Endothelial cell (in vitro differentiated cells): ENCODE measurements around the gene RASA3. TPM values are rescaled to one million over a fixed set of nuclear protein-coding genes. Genes with fewer than 3 reads are reported as not detected.

Experiments used
- DNase-seq: peaks from one replicate; pipeline ENCODE4 v3.0.0; 2021; ENCODE audit warnings: low spot score
- H3K27ac Mint-ChIP-seq: one replicate; pipeline ENCODE4 v1.8.0; 2021; ENCODE audit warnings: mixed read lengths, inconsistent platforms; ENCODE audit not compliant: unreplicated experiment
- H3K27me3 Mint-ChIP-seq: one replicate; pipeline ENCODE4 v1.8.0; 2021; ENCODE audit warnings: mild to moderate bottlenecking, moderate library complexity, mixed read lengths, inconsistent platforms; ENCODE audit not compliant: unreplicated experiment
- H3K36me3 Mint-ChIP-seq: one replicate; pipeline ENCODE4 v1.8.0; 2021; ENCODE audit warnings: mild to moderate bottlenecking, low read depth, mixed read lengths, inconsistent platforms; ENCODE audit not compliant: unreplicated experiment
- H3K4me1 Mint-ChIP-seq: one replicate; pipeline ENCODE4 v1.8.0; 2021; ENCODE audit warnings: mild to moderate bottlenecking, mixed read lengths, inconsistent platforms; ENCODE audit not compliant: unreplicated experiment
- H3K4me3 Mint-ChIP-seq: one replicate; pipeline ENCODE4 v1.8.0; 2021; ENCODE audit warnings: mild to moderate bottlenecking, mixed read lengths, inconsistent platforms; ENCODE audit not compliant: unreplicated experiment
- H3K9me3 Mint-ChIP-seq: one replicate; pipeline ENCODE4 v1.8.0; 2021; ENCODE audit warnings: mixed read lengths, inconsistent platforms; ENCODE audit not compliant: unreplicated experiment
- CTCF ChIP-seq: fragments of 200-600 bp; sonication (generic); IDR thresholded peaks from one replicate; pipeline ENCODE4 v1.5.0; 2021; ENCODE audit warnings: antibody characterized with exemption; ENCODE audit not compliant: unreplicated experiment
- total RNA-seq: library from RNA; stranded (reverse); fragmentation: NEBNext Ultra II Directional; extraction: Animal tissue kit (Norgen Biotek cat#: 25700); gene quantifications from one replicate; pipeline ENCODE4 v1.2.1, GENCODE V29; 2021; ENCODE audit not compliant: unreplicated experiment

Gene RASA3
- total RNA-seq, 1 donor from 2014 or later: 34.0 TPM

GRCh38 chr13:114039471-114040141, 92.8 kb downstream of the RASA3 start:
- Mint-ChIP-seq H3K4me1 (peaks cover 34% of the 10 kb centered on the region), H3K36me3 (peaks cover 19% of the 10 kb centered on the region), H3K27ac (no peak overlapping the region), H3K9me3 (no peaks in the 10 kb centered on the region), H3K27me3 (peaks cover 20% of the 10 kb centered on the region), H3K4me3 (peak overlapping the region; percentile 66)
- TF ChIP-seq CTCF: no peak
- no peak for DNase-seq

GRCh38 chr13:114038900-114039299, 93.5 kb downstream of the RASA3 start:
- H3K4me1 Mint-ChIP-seq: peaks cover 34% of the 10 kb centered on the region
- no peak overlapping the region for H3K4me3 Mint-ChIP-seq
- peaks cover 19% of the 10 kb centered on the region for H3K27me3 Mint-ChIP-seq

GRCh38 chr13:114038211-114038613, 94.2 kb downstream of the RASA3 start:
- TF ChIP-seq CTCF: no peak
- H3K9me3 Mint-ChIP-seq: no peaks in the 10 kb centered on the region
- peaks cover 31% of the 10 kb centered on the region for H3K4me1 Mint-ChIP-seq
- peaks cover 16% of the 10 kb centered on the region for H3K36me3 Mint-ChIP-seq
- H3K4me3 Mint-ChIP-seq: no peak overlapping the region
- H3K27ac Mint-ChIP-seq: no peak overlapping the region
- H3K27me3 Mint-ChIP-seq: peaks cover 19% of the 10 kb centered on the region
- DNase-seq: no peak

More at GRCh38 chr13:114038900-114039299, 93.5 kb downstream of the RASA3 start:
- no peak for DNase-seq
- TF ChIP-seq CTCF: no peak
- H3K27ac Mint-ChIP-seq: no peak overlapping the region
- peaks cover 19% of the 10 kb centered on the region for H3K36me3 Mint-ChIP-seq
- no peaks in the 10 kb centered on the region for H3K9me3 Mint-ChIP-seq

GRCh38 chr13:114037674-114038073, 94.7 kb downstream of the RASA3 start:
- peak overlapping the region; percentile 63 for H3K4me3 Mint-ChIP-seq
- H3K27ac Mint-ChIP-seq: no peak overlapping the region
- peaks cover 27% of the 10 kb centered on the region for H3K4me1 Mint-ChIP-seq
- DNase-seq: no peak
- peaks cover 11% of the 10 kb centered on the region for H3K36me3 Mint-ChIP-seq
- H3K27me3 Mint-ChIP-seq: peaks cover 19% of the 10 kb centered on the region
- no peaks in the 10 kb centered on the region for H3K9me3 Mint-ChIP-seq
- no peak for TF ChIP-seq CTCF

- H3K36me3 Mint-ChIP-seq: peaks cover 23% of the 10 kb centered on the region
- peak overlapping the region; percentile 36 for H3K27ac Mint-ChIP-seq
- peaks cover 33% of the 10 kb centered on the region for H3K4me1 Mint-ChIP-seq
- no peaks in the 10 kb centered on the region for H3K9me3 Mint-ChIP-seq
- H3K4me3 Mint-ChIP-seq: no peak overlapping the region
- no peak for TF ChIP-seq CTCF
- peaks cover 17% of the 10 kb centered on the region for H3K27me3 Mint-ChIP-seq
- DNase-seq: peak; percentile 47
Observed at GRCh38 chr13:114035583-114036531, 96.6 kb downstream of the RASA3 start.
